ENCODE results near the gene NAT10.

DNA sequence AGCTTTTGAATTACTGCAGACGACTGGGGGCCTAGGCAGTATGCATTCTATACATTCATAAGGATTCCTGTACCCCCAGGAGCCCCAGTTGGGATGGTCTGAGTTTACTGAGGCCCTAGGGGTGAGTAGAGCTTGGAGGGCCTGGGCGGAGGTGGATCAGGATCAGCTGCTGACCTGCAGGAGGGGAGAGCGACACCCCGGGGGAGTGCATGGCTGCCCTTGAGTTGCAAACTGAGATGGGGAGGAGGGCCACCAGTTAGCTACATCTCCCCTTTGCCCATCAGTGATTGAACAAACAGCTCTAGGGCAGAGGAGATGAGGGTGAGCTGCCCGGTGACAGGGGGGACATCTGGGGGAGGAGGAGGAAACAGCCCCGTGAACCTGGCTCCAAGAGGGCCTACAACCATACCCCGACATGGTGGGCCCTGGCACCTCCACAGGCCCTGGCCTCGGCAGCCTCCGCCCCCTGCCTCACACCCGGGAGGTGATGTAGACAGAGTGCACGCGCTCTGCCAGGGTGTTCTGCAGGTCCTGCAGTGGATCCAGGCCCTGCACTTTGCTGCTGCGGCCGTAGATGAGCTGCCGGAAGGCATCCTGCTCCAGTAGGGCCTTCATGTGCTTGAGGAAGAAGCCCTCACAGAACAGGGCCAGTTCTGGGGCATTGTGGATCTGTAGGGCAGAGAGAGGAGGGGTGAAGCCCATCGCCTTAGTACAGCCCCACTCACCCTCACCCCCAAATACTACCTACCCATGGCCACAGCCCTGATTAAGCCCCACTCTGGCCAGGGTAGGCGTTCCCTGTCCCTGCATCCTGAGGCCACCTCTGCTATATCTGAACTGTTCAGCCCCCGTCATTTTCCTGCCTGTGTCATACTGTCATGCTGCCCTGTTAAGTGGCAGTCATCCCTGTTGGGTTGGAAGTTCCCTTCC, 46.8 kb downstream of the NAT10 start:
- no peak for TF ChIP-seq POLR2AphosphoS5 (IDR thresholded peaks at IDR 0.05; ENCODE audit: low read depth, low read length)
- TF ChIP-seq, protein P1, sequence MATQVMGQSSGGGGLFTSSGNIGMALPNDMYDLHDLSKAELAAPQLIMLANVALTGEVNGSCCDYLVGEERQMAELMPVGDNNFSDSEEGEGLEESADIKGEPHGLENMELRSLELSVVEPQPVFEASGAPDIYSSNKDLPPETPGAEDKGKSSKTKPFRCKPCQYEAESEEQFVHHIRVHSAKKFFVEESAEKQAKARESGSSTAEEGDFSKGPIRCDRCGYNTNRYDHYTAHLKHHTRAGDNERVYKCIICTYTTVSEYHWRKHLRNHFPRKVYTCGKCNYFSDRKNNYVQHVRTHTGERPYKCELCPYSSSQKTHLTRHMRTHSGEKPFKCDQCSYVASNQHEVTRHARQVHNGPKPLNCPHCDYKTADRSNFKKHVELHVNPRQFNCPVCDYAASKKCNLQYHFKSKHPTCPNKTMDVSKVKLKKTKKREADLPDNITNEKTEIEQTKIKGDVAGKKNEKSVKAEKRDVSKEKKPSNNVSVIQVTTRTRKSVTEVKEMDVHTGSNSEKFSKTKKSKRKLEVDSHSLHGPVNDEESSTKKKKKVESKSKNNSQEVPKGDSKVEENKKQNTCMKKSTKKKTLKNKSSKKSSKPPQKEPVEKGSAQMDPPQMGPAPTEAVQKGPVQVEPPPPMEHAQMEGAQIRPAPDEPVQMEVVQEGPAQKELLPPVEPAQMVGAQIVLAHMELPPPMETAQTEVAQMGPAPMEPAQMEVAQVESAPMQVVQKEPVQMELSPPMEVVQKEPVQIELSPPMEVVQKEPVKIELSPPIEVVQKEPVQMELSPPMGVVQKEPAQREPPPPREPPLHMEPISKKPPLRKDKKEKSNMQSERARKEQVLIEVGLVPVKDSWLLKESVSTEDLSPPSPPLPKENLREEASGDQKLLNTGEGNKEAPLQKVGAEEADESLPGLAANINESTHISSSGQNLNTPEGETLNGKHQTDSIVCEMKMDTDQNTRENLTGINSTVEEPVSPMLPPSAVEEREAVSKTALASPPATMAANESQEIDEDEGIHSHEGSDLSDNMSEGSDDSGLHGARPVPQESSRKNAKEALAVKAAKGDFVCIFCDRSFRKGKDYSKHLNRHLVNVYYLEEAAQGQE (IDR thresholded peaks at IDR 0.05; ENCODE audit: insufficient read depth in 1 of 2, low read depth in 2 of 2, low read length in 2 of 2) = no peak
